DOHH2 (cell line): Measurements from ENCODE around the gene SIPA1.

Experiments
- H3F3A ChIP-seq: fragments of 200-600 bp; sonication (generic), shearing (Covaris generic); 2 replicates; pipeline ENCODE4 v1.6.0; 2016; ENCODE audit warnings: antibody characterized with exemption, mild to moderate bottlenecking; ENCODE audit not compliant: control insufficient read depth, insufficient read depth
- H3K27ac ChIP-seq: fragments of 200-600 bp; sonication (generic); 2 replicates; pipeline ENCODE4 v1.5.1; 2014; ENCODE audit warnings: low read depth, mild to moderate bottlenecking, low read length, moderate library complexity
- H3K27me3 ChIP-seq: fragments of 200-600 bp; sonication (generic); 2 replicates; pipeline ENCODE4 v1.6.1; 2014; ENCODE audit warnings: mild to moderate bottlenecking, low read length, mixed read lengths; ENCODE audit not compliant: control insufficient read depth
- H3K36me3 ChIP-seq: fragments of 200-600 bp; sonication (generic); 2 replicates; pipeline ENCODE4 v1.6.1; 2014; ENCODE audit warnings: mild to moderate bottlenecking, low read length, moderate library complexity, mixed read lengths; ENCODE audit not compliant: control insufficient read depth
- H3K4me1 ChIP-seq: fragments of 200-600 bp; sonication (generic); 2 replicates; pipeline ENCODE4 v1.6.1; 2014; ENCODE audit warnings: mild to moderate bottlenecking, low read length, mixed read lengths; ENCODE audit not compliant: control insufficient read depth
- H3K4me2 ChIP-seq: fragments of 200-600 bp; sonication (generic); 2 replicates; pipeline ENCODE4 v1.6.0; 2014; ENCODE audit warnings: mild to moderate bottlenecking, low read length, moderate library complexity
- H3K4me3 ChIP-seq: fragments of 200-600 bp; sonication (generic); 2 replicates; pipeline ENCODE4 v1.5.1; 2014; ENCODE audit warnings: mild to moderate bottlenecking, low read length, mixed read lengths
- H3K79me2 ChIP-seq: fragments of 200-600 bp; sonication (generic); 2 replicates; pipeline ENCODE4 v1.6.1; 2014; ENCODE audit warnings: mild to moderate bottlenecking, low read length, mixed read lengths; ENCODE audit not compliant: control insufficient read depth
- H3K9me2 ChIP-seq: fragments of 200-600 bp; sonication (generic); replicated peaks from 2 replicates; pipeline ENCODE4 v1.6.1; 2014; ENCODE audit warnings: mild to moderate bottlenecking, low read length, mixed read lengths; ENCODE audit not compliant: control insufficient read depth
- H3K9me3 ChIP-seq: fragments of 200-600 bp; sonication (generic); 2 replicates; pipeline ENCODE4 v1.6.1; 2014; ENCODE audit warnings: antibody characterized with exemption, low read length, mixed read lengths; ENCODE audit not compliant: control insufficient read depth, insufficient read depth
- H4K20me1 ChIP-seq: fragments of 200-600 bp; sonication (generic); 2 replicates; pipeline ENCODE4 v1.6.0; 2014; ENCODE audit warnings: low read depth, mild to moderate bottlenecking, antibody characterized with exemption, low read length, moderate library complexity; ENCODE audit not compliant: control insufficient read depth, insufficient read depth
- CTCF ChIP-seq: fragments of 200-600 bp; sonication (generic); IDR thresholded peaks from one replicate; pipeline ENCODE4 v1.5.1; 2014; ENCODE audit warnings: antibody characterized with exemption, mild to moderate bottlenecking, low read depth, low read length; ENCODE audit not compliant: poor library complexity, severe bottlenecking
- EZH2phosphoT487 ChIP-seq: fragments of 200-600 bp; sonication (generic); IDR thresholded peaks from 2 replicates; pipeline ENCODE4 v1.6.1; 2017; ENCODE audit warnings: borderline replicate concordance, mild to moderate bottlenecking, antibody characterized with exemption, low read length, moderate library complexity, mixed read lengths

SIPA1 gene

GRCh38 chr11:65651589-65652510 is 13.9 kb downstream of the SIPA1 start:
- Histone ChIP-seq H3F3A (peaks cover 26% of the 10 kb centered on the region), H3K27ac (peak overlapping the region; percentile 79), H3K9me3 (no peaks in the 10 kb centered on the region), H3K79me2 (peaks cover 9% of the 10 kb centered on the region), H3K9me2 (no peaks in the 10 kb centered on the region), H3K4me1 (peaks cover 32% of the 10 kb centered on the region), H3K4me2 (peak overlapping the region; percentile 73), H3K4me3 (peak overlapping the region; percentile 81), H3K36me3 (peaks cover 72% of the 10 kb centered on the region), H3K27me3 (no peaks in the 10 kb centered on the region), H4K20me1 (no peaks in the 10 kb centered on the region; the same call in 1 of the 2 replicates)
- no peak for TF ChIP-seq EZH2phosphoT487
- TF ChIP-seq CTCF = no peak

- peaks cover 26% of the 10 kb centered on the region for H3F3A ChIP-seq
Measured at GRCh38 chr11:65652511-65653228, 14.8 kb downstream of the SIPA1 start.

More at GRCh38 chr11:65652511-65653228, 14.8 kb downstream of the SIPA1 start:
- TF ChIP-seq EZH2phosphoT487 (no peak), CTCF (peak; percentile 11)
- H4K20me1 ChIP-seq = no peaks in the 10 kb centered on the region; the same call in 1 of the 2 replicates
- peaks cover 80% of the 10 kb centered on the region for H3K36me3 ChIP-seq
- H3K9me3 ChIP-seq = no peaks in the 10 kb centered on the region
- H3K4me2 ChIP-seq = peak overlapping the region; percentile 73
- H3K9me2 ChIP-seq = no peaks in the 10 kb centered on the region
- H3K79me2 ChIP-seq = peaks cover 9% of the 10 kb centered on the region
- H3K27me3 ChIP-seq = no peaks in the 10 kb centered on the region
- H3K4me1 ChIP-seq = peaks cover 32% of the 10 kb centered on the region
- peak overlapping the region; percentile 79 for H3K27ac ChIP-seq
- H3K4me3 ChIP-seq = peak overlapping the region; percentile 81
